RWPE2 (cell line): Measurements from ENCODE around the gene C1orf94.

Experiments used
- ATAC-seq: fragments of 200-7000 bp; cut with Tn5 transposase; 3 replicates; pipeline ENCODE4 v1.9.1; 2021; ENCODE audit warnings: low read depth
- DNase-seq: peaks from one replicate; pipeline ENCODE4 v3.0.0-alpha.2; 2020; ENCODE audit warnings: low spot score
- H3K27ac ChIP-seq: fragments of 450-650 bp; 2 replicates; pipeline ENCODE4 v1.5.1; 2017; ENCODE audit warnings: mild to moderate bottlenecking; ENCODE audit not compliant: poor library complexity, severe bottlenecking
- H3K27me3 ChIP-seq: fragments of 250-450 bp; sonication (Bioruptor Pico); 2 replicates; pipeline ENCODE4 v1.5.1; 2021; ENCODE audit warnings: mild to moderate bottlenecking, moderate library complexity; ENCODE audit not compliant: insufficient read depth, poor library complexity, severe bottlenecking
- H3K36me3 ChIP-seq: fragments of 250-450 bp; sonication (Bioruptor Pico); 2 replicates; pipeline ENCODE4 v1.5.1; 2020; ENCODE audit warnings: low read depth, mild to moderate bottlenecking, moderate library complexity
- H3K4me1 ChIP-seq: fragments of 250-450 bp; sonication (Bioruptor Pico); 2 replicates; pipeline ENCODE4 v1.5.1; 2021; ENCODE audit warnings: mild to moderate bottlenecking, moderate library complexity; ENCODE audit not compliant: insufficient read depth, poor library complexity, severe bottlenecking
- H3K4me3 ChIP-seq: fragments of 250-450 bp; sonication (Bioruptor Pico); 2 replicates; pipeline ENCODE4 v1.5.1; 2021; ENCODE audit warnings: mild to moderate bottlenecking, moderate library complexity; ENCODE audit not compliant: severe bottlenecking
- H3K9me3 ChIP-seq: fragments of 250-450 bp; sonication (Bioruptor Pico); 2 replicates; pipeline ENCODE4 v1.5.1; 2021; ENCODE audit warnings: mild to moderate bottlenecking, moderate library complexity; ENCODE audit not compliant: severe bottlenecking
- CTCF ChIP-seq: fragments of 450-650 bp; IDR thresholded peaks from one replicate; pipeline ENCODE4 v1.5.1; 2017; ENCODE audit warnings: mild to moderate bottlenecking, moderate library complexity; ENCODE audit not compliant: poor library complexity, severe bottlenecking

C1orf94 gene

GRCh38 chr1:34263406-34263805, 86.7 kb downstream of the C1orf94 start:
- DNase-seq (no peak), ATAC-seq (no peak)
- H3K36me3 ChIP-seq = no peaks in the 10 kb centered on the region
- TF ChIP-seq CTCF = no peak
- H3K9me3 ChIP-seq = no peaks in the 10 kb centered on the region
- H3K4me1 ChIP-seq = peaks cover 4% of the 10 kb centered on the region
- no peak overlapping the region for H3K4me3 ChIP-seq
- H3K27me3 ChIP-seq = peaks cover 5% of the 10 kb centered on the region
- no peak overlapping the region for H3K27ac ChIP-seq

GRCh38 chr1:34265396-34265795, 88.7 kb downstream of the C1orf94 start:
- Histone ChIP-seq H3K36me3 (no peaks in the 10 kb centered on the region), H3K27me3 (peaks cover 5% of the 10 kb centered on the region)

GRCh38 chr1:34266127-34266951, 89.6 kb downstream of the C1orf94 start:
- no peak for TF ChIP-seq CTCF
- Histone ChIP-seq H3K4me3 (no peak overlapping the region), H3K4me1 (peaks cover 4% of the 10 kb centered on the region), H3K36me3 (no peaks in the 10 kb centered on the region), H3K27ac (no peak overlapping the region), H3K9me3 (no peaks in the 10 kb centered on the region), H3K27me3 (peaks cover 5% of the 10 kb centered on the region)
- ATAC-seq (no peak), DNase-seq (no peak)

More at GRCh38 chr1:34265396-34265795, 88.7 kb downstream of the C1orf94 start:
- ATAC-seq = no peak
- H3K4me1 ChIP-seq = peaks cover 4% of the 10 kb centered on the region
- no peak for TF ChIP-seq CTCF
- H3K9me3 ChIP-seq = no peaks in the 10 kb centered on the region
- no peak overlapping the region for H3K4me3 ChIP-seq
- no peak for DNase-seq
- H3K27ac ChIP-seq = no peak overlapping the region

GRCh38 chr1:34267326-34267725, 90.6 kb downstream of the C1orf94 start:
- no peak for ATAC-seq
- Histone ChIP-seq H3K27me3 (peaks cover 5% of the 10 kb centered on the region), H3K4me3 (no peak overlapping the region), H3K9me3 (no peaks in the 10 kb centered on the region), H3K36me3 (no peaks in the 10 kb centered on the region), H3K4me1 (peaks cover 4% of the 10 kb centered on the region), H3K27ac (peak overlapping the region; percentile 17)
- DNase-seq = no peak
- no peak for TF ChIP-seq CTCF

- H3K4me1 ChIP-seq = peaks cover 4% of the 10 kb centered on the region
- no peaks in the 10 kb centered on the region for H3K36me3 ChIP-seq
- H3K27me3 ChIP-seq = peaks cover 5% of the 10 kb centered on the region
- no peak overlapping the region for H3K4me3 ChIP-seq
- TF ChIP-seq CTCF = no peak
- no peaks in the 10 kb centered on the region for H3K9me3 ChIP-seq
- no peak for DNase-seq
- peak; percentile 72 for ATAC-seq
- peak overlapping the region; percentile 17 for H3K27ac ChIP-seq
Measured at GRCh38 chr1:34268311-34268954, 91.7 kb downstream of the C1orf94 start.
